GM23338 (cell line): ENCODE data around the gene MICAL2. TPM values are rescaled to one million over a fixed set of nuclear protein-coding genes. Genes with fewer than 3 reads are reported as not detected.
A peak's percentile ranks its signal among the peaks of the same experiment; 100 is the strongest.

Experiments
- ATAC-seq: fragments of 200-7000 bp; cut with Tn5 transposase; 3 replicates; pipeline ENCODE4 v1.9.1; 2020
- DNase-seq: peaks from one replicate; pipeline ENCODE4 v3.0.0-alpha.2; 2015; ENCODE audit warnings: low spot score
- H2AFZ ChIP-seq: fragments of 200-600 bp; sonication (generic); 2 replicates; pipeline ENCODE4 v1.8.0; 2016; ENCODE audit warnings: antibody characterized with exemption, mild to moderate bottlenecking, moderate library complexity
- H3F3A ChIP-seq: fragments of 200-600 bp; sonication (generic); replicated peaks from 2 replicates; pipeline ENCODE4 v1.8.0; 2017; ENCODE audit warnings: antibody characterized with exemption, mixed run types, low read depth
- H3K27ac ChIP-seq: fragments of 200-600 bp; sonication (generic); 2 replicates; pipeline ENCODE4 v1.6.1; 2016; ENCODE audit warnings: low read depth
- H3K27me3 ChIP-seq: fragments of 200-600 bp; sonication (generic); 2 replicates; pipeline ENCODE4 v1.8.0; 2016; ENCODE audit warnings: mild to moderate bottlenecking, mixed run types, moderate library complexity; ENCODE audit not compliant: insufficient read depth
- H3K36me3 ChIP-seq: fragments of 200-600 bp; sonication (generic); 2 replicates; pipeline ENCODE4 v1.8.0; 2016; ENCODE audit warnings: mild to moderate bottlenecking; ENCODE audit not compliant: insufficient read depth
- H3K4me1 ChIP-seq: fragments of 200-600 bp; sonication (generic); 2 replicates; pipeline ENCODE4 v1.8.0; 2016; ENCODE audit warnings: mild to moderate bottlenecking, moderate library complexity; ENCODE audit not compliant: insufficient read depth
- H3K4me2 ChIP-seq: fragments of 200-600 bp; sonication (generic); 2 replicates; pipeline ENCODE4 v1.7.1; 2017; ENCODE audit warnings: mixed run types
- H3K4me3 ChIP-seq: fragments of 200-600 bp; sonication (generic); 2 replicates; pipeline ENCODE4 v1.6.1; 2016; ENCODE audit warnings: mixed run types
- H3K79me2 ChIP-seq: fragments of 200-600 bp; sonication (generic); replicated peaks from 2 replicates; pipeline ENCODE4 v1.8.0; 2017; ENCODE audit warnings: mild to moderate bottlenecking; ENCODE audit not compliant: insufficient read depth
- H3K9me2 ChIP-seq: fragments of 200-600 bp; sonication (generic); 2 replicates; pipeline ENCODE4 v1.8.0; 2017; ENCODE audit not compliant: insufficient read depth
- H4K20me1 ChIP-seq: fragments of 200-600 bp; sonication (generic); replicated peaks from 2 replicates; pipeline ENCODE4 v1.8.0; 2017; ENCODE audit warnings: mild to moderate bottlenecking; ENCODE audit not compliant: insufficient read depth
- H3K27ac Mint-ChIP-seq: 2 replicates; pipeline ENCODE4 v1.8.0; 2020; ENCODE audit warnings: inconsistent platforms, mild to moderate bottlenecking, moderate library complexity, mixed read lengths
- H3K27me3 Mint-ChIP-seq: 3 replicates; pipeline ENCODE4 v1.8.0; 2022; ENCODE audit warnings: low read depth, mild to moderate bottlenecking, moderate library complexity, mixed read lengths, inconsistent platforms; ENCODE audit not compliant: insufficient read depth, poor library complexity
- H3K36me3 Mint-ChIP-seq: 3 replicates; pipeline ENCODE4 v1.8.0; 2021; ENCODE audit warnings: low read depth, mild to moderate bottlenecking, inconsistent platforms, moderate library complexity, mixed read lengths
- H3K4me1 Mint-ChIP-seq: 3 replicates; pipeline ENCODE4 v1.8.0; 2020; ENCODE audit warnings: mild to moderate bottlenecking, inconsistent platforms, mixed read lengths
- H3K4me3 Mint-ChIP-seq: 3 replicates; pipeline ENCODE4 v1.8.0; 2021; ENCODE audit warnings: moderate library complexity, mild to moderate bottlenecking, inconsistent platforms, mixed read lengths
- H3K9me3 Mint-ChIP-seq: 3 replicates; pipeline ENCODE4 v1.8.0; 2020; ENCODE audit warnings: moderate library complexity, mild to moderate bottlenecking, inconsistent platforms, mixed read lengths
- CREB1 ChIP-seq: fragments of 250-450 bp; sonication (Bioruptor Pico); IDR thresholded peaks from 2 replicates; pipeline ENCODE4 v1.5.0; 2020; ENCODE audit warnings: low read depth, mild to moderate bottlenecking, moderate library complexity
- CTCF ChIP-seq, 2 experiments: fragments of 200-600 bp in 1 of 2; sonication (generic) in 1 of 2; conservative IDR thresholded peaks; 2 replicates each; pipeline versions ENCODE4 v1.5.1 to v1.6.1; 2016 to 2017; ENCODE audit warnings: antibody characterized with exemption in 2 of 2, low read depth in 2 of 2, mild to moderate bottlenecking in 2 of 2, moderate library complexity in 1 of 2
- ETS1 ChIP-seq: IDR thresholded peaks from 2 replicates; pipeline ENCODE4 v1.6.1; 2016; ENCODE audit warnings: antibody characterized with exemption
- EZH2 ChIP-seq: fragments of 200-600 bp; sonication (generic); IDR thresholded peaks from one replicate; pipeline ENCODE4 v1.8.0; 2017; ENCODE audit warnings: antibody characterized with exemption, mild to moderate bottlenecking, low read depth; ENCODE audit not compliant: unreplicated experiment
- NANOG ChIP-seq: IDR thresholded peaks from 2 replicates; pipeline ENCODE4 v1.6.1; 2016; ENCODE audit warnings: antibody characterized with exemption, borderline replicate concordance
- REST ChIP-seq: IDR thresholded peaks from one replicate; pipeline ENCODE4 v1.6.1; 2018; ENCODE audit warnings: antibody characterized with exemption; ENCODE audit not compliant: unreplicated experiment
- ZNF331 ChIP-seq: fragments of 250-450 bp; sonication (Bioruptor Pico); IDR thresholded peaks from 2 replicates; pipeline ENCODE4 v1.5.0; 2020; ENCODE audit warnings: low read depth, mild to moderate bottlenecking, moderate library complexity
- polyA plus RNA-seq: library from polyadenylated mRNA; unstranded; fragments of >200 nt; fragmentation: Nextera tagmentation; extraction: Ambion mirVana; gene quantifications from 2 replicates; pipeline ENCODE4 v1.2.1, GENCODE V29; 2016
- total RNA-seq: library from RNA; depleted of rRNA; stranded (reverse); fragments of >200 nt; shearing (Covaris generic); gene quantifications from 2 replicates; pipeline ENCODE4 v1.2.3, GENCODE V29; 2014
- TF ChIP-seq, protein P1 (sequence below): fragments of 250-450 bp; sonication (Bioruptor Pico); IDR thresholded peaks from 2 replicates; pipeline ENCODE4 v1.5.0; 2020; ENCODE audit warnings: mild to moderate bottlenecking, moderate library complexity

MICAL2 gene
- total and polyA plus RNA-seq, 2 experiments from 2014 or later, result 0.66 to 1.4 TPM

DNA sequence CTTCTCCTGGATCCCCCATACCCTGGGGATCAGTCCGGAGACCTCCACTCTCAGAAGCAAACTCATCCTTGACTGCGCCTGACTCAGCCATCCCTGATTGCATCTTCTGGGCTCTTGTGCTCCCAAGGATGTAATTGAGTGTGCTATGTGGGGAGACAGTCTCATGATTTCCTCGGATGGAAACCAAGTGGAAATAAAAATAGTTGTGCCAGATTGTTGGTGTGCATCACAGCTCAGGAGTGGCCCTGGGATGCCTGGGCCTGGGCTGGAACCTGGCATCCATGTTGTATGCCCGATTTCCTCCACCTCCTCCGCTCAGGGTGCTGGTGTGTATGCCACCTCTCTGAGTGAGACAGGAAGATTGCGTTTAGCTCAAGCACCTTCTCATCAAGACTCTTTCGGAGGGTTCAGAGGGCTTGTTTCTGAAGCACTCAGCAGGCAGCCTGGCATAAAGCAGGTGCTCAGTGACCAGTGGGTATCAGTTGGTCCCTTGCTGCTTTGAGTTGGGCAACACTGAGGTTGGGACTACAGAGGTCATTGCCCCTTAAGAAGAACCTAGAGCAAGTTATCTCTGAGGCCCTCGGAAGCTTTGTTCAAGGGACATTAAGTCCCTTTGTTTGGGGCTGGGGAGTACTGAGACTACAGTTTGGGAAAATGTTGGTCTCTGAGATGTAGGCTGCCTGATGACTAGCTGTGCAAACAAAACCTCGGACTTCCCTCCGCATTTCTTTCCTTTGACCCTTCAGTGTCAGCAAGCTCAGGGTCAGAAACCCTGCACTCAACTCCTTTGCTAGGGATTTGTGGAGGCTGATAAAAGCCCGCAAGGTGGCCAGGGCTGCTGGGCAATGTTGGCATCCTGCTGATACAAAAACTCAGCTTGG is 24.8 kb upstream of the MICAL2 start:
- Histone ChIP-seq H3K4me3 (no peak overlapping the region), H3K36me3 (no peaks in the 10 kb centered on the region), H3F3A (no peaks in the 10 kb centered on the region), H4K20me1 (no peaks in the 10 kb centered on the region), H3K4me2 (no peak overlapping the region), H3K27ac (no peak overlapping the region), H3K4me1 (no peaks in the 10 kb centered on the region), H2AFZ (peak overlapping the region; percentile 38; the same call in 1 of the 2 replicates), H3K79me2 (no peaks in the 10 kb centered on the region), H3K27me3 (no peaks in the 10 kb centered on the region), H3K9me2 (no peaks in the 10 kb centered on the region)
- no peak overlapping the region for H3K27ac Mint-ChIP-seq
- no peak for DNase-seq
- no peaks in the 10 kb centered on the region for H3K9me3 Mint-ChIP-seq
- no peak for ATAC-seq
- no peak for TF ChIP-seq REST
- no peak for TF ChIP-seq CTCF (conservative IDR thresholded peaks at IDR 0.05; ENCODE audit: low read depth in 2 of 2)
- no peak for TF ChIP-seq ETS1
- no peak for TF ChIP-seq CREB1 (CRISPR knock-in tag)
- no peak for TF ChIP-seq ZNF331 (CRISPR knock-in tag)
- TF ChIP-seq EZH2, result no peak
- TF ChIP-seq NANOG, result no peak
- TF ChIP-seq, protein P1, sequence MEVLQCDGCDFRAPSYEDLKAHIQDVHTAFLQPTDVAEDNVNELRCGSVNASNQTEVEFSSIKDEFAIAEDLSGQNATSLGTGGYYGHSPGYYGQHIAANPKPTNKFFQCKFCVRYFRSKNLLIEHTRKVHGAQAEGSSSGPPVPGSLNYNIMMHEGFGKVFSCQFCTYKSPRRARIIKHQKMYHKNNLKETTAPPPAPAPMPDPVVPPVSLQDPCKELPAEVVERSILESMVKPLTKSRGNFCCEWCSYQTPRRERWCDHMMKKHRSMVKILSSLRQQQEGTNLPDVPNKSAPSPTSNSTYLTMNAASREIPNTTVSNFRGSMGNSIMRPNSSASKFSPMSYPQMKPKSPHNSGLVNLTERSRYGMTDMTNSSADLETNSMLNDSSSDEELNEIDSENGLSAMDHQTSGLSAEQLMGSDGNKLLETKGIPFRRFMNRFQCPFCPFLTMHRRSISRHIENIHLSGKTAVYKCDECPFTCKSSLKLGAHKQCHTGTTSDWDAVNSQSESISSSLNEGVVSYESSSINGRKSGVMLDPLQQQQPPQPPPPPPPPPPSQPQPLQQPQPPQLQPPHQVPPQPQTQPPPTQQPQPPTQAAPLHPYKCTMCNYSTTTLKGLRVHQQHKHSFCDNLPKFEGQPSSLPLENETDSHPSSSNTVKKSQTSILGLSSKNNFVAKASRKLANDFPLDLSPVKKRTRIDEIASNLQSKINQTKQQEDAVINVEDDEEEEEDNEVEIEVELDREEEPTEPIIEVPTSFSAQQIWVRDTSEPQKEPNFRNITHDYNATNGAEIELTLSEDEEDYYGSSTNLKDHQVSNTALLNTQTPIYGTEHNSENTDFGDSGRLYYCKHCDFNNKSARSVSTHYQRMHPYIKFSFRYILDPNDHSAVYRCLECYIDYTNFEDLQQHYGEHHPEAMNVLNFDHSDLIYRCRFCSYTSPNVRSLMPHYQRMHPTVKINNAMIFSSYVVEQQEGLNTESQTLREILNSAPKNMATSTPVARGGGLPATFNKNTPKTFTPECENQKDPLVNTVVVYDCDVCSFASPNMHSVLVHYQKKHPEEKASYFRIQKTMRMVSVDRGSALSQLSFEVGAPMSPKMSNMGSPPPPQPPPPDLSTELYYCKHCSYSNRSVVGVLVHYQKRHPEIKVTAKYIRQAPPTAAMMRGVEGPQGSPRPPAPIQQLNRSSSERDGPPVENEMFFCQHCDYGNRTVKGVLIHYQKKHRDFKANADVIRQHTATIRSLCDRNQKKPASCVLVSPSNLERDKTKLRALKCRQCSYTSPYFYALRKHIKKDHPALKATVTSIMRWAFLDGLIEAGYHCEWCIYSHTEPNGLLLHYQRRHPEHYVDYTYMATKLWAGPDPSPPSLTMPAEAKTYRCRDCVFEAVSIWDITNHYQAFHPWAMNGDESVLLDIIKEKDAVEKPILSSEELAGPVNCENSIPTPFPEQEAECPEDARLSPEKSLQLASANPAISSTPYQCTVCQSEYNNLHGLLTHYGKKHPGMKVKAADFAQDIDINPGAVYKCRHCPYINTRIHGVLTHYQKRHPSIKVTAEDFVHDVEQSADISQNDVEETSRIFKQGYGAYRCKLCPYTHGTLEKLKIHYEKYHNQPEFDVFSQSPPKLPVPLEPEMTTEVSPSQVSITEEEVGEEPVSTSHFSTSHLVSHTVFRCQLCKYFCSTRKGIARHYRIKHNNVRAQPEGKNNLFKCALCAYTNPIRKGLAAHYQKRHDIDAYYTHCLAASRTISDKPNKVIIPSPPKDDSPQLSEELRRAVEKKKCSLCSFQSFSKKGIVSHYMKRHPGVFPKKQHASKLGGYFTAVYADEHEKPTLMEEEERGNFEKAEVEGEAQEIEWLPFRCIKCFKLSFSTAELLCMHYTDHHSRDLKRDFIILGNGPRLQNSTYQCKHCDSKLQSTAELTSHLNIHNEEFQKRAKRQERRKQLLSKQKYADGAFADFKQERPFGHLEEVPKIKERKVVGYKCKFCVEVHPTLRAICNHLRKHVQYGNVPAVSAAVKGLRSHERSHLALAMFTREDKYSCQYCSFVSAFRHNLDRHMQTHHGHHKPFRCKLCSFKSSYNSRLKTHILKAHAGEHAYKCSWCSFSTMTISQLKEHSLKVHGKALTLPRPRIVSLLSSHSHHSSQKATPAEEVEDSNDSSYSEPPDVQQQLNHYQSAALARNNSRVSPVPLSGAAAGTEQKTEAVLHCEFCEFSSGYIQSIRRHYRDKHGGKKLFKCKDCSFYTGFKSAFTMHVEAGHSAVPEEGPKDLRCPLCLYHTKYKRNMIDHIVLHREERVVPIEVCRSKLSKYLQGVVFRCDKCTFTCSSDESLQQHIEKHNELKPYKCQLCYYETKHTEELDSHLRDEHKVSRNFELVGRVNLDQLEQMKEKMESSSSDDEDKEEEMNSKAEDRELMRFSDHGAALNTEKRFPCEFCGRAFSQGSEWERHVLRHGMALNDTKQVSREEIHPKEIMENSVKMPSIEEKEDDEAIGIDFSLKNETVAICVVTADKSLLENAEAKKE (CRISPR knock-in tag), result no peak
- no peaks in the 10 kb centered on the region for H3K36me3 Mint-ChIP-seq
- peaks cover 6% of the 10 kb centered on the region for H3K4me1 Mint-ChIP-seq
- no peak overlapping the region for H3K4me3 Mint-ChIP-seq
- H3K27me3 Mint-ChIP-seq, result peaks cover 12% of the 10 kb centered on the region
